ENCODE measurements around the gene BMP2.

GRCh38 chr20:6802227-6802626 is 34.7 kb downstream of the BMP2 start:
- TF ChIP-seq, protein P1, sequence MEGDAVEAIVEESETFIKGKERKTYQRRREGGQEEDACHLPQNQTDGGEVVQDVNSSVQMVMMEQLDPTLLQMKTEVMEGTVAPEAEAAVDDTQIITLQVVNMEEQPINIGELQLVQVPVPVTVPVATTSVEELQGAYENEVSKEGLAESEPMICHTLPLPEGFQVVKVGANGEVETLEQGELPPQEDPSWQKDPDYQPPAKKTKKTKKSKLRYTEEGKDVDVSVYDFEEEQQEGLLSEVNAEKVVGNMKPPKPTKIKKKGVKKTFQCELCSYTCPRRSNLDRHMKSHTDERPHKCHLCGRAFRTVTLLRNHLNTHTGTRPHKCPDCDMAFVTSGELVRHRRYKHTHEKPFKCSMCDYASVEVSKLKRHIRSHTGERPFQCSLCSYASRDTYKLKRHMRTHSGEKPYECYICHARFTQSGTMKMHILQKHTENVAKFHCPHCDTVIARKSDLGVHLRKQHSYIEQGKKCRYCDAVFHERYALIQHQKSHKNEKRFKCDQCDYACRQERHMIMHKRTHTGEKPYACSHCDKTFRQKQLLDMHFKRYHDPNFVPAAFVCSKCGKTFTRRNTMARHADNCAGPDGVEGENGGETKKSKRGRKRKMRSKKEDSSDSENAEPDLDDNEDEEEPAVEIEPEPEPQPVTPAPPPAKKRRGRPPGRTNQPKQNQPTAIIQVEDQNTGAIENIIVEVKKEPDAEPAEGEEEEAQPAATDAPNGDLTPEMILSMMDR (IDR thresholded peaks at IDR 0.05; ENCODE audit: low read depth, low read length), result no peak
- no peak for TF ChIP-seq EZH2phosphoT487 (IDR thresholded peaks at IDR 0.05; ENCODE audit: low read depth)

All from OCI-LY3 (cell line).